ENCODE measurements around the gene TMEM256.

Gene TMEM256

DNA sequence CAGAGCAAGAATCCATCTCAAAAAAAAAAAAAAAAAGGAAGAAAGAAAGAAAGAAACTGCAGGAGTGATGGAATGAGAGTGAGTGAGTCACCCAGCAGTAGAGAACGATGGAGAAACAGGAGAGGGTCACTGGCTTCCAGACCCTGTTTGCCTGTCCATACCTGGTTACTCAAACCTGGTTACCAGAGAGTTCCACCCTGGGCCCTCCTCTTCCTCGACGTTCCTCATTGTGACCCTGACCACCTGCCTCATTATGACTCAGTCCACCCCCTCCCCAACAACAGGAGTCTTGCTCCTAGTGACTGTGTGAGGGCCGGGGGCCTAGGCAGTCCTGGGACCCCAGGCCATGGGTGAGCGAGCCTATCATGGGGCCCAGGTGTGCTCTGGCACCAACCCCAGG lies 24.7 kb upstream of the TMEM256 start, which contains the start of gene SPEM3:
TSS of gene SPEM3 (plus strand) at position 301 of the 400 bp plus-strand sequence. CDS start at position 347, 46 bp downstream.
- no peak for DNase-seq

DNA sequence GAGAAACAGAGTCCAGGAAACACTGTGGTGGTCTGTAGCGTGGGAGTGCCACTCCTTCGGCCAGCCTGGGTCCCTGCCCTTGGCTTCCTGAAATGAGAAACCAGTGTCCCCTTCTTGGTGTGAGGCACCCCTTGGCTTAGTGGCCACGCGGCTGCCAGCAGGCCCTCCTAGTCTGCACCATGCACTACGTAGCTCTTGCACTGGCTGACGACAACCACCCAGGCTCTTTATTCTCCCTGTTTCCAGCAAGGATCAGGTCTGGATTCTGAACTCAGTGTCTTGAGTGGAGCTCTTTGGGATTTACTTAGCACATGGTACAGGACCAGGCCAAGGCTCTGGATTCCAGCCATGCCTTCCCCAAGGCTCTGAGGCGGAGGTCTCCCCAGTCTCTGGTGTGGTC lies 23.7 kb upstream of the TMEM256 start:
- DNase-seq = no peak

DNA sequence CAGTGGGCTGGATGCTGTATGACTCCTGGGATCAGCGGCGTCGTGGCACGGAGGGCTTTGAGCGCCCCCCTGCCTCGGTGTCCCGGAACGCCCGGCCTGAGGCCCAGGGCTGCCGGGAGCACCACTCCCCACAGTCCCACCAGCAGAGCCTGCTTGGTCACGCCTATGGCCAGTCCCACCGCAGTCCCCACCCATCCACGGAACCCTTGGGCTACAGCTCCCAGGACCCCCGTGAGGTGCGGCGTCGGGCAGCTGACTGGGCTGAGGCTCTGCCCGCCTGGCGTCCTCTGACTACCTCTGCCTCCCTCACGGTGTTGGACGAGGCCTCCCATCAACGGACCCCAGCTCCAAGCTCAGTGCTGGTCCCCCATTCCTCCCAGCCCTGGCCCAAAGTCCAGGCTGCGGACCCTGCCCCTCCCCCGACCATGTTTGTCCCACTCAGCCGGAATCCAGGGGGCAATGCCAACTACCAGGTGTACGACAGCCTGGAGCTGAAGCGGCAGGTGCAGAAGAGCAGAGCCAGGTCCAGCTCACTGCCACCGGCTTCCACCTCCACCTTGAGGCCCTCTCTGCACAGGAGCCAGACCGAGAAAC lies 23.1 kb upstream of the TMEM256 start:
- DNase-seq = no peak

- no peak for DNase-seq
Observed at GRCh38 chr17:7426203-7426863, 22.4 kb upstream of the TMEM256 start.

DNA sequence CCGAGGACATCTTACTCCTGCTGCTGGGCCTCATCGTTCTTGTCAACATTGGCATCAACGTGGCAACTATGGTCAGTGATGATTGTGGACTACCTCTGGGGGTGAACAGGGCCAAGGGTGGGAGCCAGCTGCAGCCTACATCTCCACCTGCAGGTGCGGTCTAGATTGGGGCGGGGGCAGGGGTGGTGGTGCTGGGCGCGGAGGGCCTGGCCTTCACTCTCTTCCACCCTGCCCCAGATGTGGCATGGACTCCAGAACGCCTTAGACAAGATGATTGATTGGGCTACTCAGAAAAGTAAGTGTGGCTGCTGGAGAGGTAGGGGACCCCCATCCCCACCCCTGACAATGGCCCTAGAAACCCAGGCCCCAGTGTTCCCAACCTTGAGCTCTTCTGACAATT lies 21.9 kb upstream of the TMEM256 start:
- DNase-seq = no peak

- DNase-seq = no peak
Observed at GRCh38 chr17:7425316-7425715, 21.4 kb upstream of the TMEM256 start, which contains the start of gene SPEM2. SPEM2 (plus strand) TSS chr17:7425616; CDS start chr17:7425689, 73 bp downstream.

DNA sequence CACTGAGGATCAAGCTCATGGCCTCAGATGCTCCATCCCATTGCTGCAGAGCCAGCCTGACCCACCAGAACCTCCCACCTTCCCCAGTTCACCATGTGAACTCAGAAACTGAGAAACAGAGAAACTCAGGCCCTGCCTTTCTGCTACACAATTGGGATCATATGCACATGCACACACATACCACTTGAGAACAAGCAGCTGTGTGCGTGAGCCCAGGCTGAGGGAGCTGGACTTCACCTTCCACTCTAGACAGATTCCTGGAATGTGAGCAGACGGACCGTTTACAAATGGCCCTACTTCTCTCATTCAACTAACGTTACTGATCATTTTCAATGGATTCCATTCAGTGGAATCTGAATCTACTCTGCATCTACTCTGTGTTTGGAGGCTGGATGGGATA lies 19.8 kb upstream of the TMEM256 start:
- DNase-seq = no peak

DNA sequence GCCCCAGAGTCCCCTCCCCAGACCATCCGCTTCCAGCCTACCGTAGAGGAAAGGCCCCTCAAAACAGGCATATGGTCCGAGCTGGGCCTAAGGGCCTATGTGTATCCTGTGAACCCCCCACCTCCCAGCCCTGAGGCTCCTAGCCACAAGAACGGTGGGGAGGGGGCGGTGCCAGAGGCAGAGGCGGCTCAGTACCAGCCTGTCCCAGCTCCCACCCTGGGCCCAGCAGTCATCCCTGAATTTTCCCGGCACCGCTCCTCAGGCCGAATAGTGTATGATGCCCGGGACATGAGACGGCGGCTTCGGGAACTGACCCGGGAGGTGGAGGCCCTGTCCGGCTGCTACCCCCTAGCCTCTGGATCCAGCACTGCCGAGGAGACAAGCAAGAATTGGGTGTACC lies 17.3 kb upstream of the TMEM256 start:
- DNase-seq = no peak

GRCh38 chr17:7419819-7420610 lies 16.1 kb upstream of the TMEM256 start, which contains the start of gene SPEM1:
SPEM1 (plus strand) TSS chr17:7420324; CDS start chr17:7420385, 61 bp downstream.
- DNase-seq = no peak

DNA sequence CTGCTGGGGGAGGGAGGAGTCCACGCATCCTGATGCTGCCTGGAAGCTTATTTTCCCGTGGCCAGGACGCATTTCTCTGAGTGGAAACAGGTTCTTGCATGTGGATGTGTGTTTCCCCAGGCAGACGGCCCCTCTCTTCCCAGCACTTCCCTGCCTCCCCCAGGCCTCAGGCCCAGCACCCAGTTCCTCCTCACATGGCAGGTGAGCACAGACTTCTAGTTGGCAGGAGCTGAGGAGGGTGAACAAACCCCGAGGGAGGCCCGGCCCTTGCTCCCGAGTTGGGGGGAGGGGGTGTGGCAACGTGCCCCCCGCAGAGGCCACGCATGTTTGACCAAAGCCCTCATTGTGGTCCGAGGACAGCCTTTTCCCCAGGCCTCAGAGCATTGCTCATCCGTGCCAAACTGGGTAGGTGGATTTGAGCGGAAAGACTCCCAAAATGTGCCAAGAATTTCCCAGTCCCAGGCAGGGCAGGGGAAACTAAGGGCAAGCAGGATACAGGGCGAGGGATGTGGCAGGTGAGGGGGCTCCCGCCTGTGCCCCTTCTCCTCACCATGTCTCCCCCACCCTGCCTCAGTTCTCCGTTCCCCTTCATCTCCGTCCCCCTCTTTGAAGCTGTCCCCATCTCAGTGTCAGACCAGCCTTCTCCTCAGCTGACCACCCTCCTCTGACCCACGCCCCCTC lies 14.7 kb upstream of the TMEM256 start:
- no peak for DNase-seq

DNA sequence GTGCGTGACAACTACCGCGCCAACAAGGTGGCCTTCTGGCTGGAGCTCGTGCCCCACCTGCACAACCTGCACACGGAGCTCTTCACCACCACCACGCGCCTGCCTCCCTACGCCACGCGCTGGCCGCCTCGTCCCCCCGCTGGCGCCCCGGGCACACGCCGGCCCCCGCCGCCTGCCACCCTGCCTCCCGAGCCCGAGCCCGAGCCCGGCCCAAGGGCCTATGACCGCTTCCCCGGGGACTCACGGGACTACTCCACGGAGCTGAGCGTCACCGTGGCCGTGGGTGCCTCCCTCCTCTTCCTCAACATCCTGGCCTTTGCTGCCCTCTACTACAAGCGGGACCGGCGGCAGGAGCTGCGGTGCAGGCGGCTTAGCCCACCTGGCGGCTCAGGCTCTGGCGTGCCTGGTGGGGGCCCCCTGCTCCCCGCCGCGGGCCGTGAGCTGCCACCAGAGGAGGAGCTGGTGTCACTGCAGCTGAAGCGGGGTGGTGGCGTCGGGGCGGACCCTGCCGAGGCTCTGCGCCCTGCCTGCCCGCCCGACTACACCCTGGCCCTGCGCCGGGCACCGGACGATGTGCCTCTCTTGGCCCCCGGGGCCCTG lies 13.3 kb upstream of the TMEM256 start:
- no peak for DNase-seq

DNA sequence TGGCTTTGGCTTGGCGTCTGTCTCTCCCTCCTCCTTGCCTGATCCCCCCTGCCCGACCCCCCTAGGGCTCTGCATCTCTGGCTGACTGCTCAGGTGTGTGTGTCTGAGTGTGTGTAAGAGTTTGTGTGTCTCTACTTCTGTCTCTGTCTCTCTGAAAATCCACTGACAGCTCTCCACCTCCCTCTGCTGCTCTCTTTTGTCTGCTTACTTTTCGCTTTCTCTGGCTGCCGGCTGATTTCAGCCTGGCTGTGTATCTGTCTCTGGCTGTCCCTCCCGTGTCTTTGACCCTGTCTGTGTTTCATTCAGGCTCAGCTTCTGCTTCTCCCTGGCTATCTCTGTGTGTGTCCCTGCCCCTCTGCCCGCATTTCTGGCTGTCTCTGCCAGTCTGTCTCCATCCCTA lies 12.4 kb upstream of the TMEM256 start:
- no peak for DNase-seq

DNA sequence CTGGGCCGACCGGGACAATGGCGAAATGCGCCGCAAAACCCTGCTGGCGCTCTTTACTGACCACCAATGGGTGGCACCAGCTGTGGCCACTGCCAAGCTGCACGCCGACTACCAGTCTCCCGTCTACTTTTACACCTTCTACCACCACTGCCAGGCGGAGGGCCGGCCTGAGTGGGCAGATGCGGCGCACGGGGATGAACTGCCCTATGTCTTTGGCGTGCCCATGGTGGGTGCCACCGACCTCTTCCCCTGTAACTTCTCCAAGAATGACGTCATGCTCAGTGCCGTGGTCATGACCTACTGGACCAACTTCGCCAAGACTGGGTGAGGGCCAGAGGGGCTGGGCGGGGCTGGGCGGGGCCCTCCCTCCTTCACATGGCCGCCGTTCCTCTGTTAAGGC lies 11.9 kb upstream of the TMEM256 start:
- DNase-seq = no peak

DNA sequence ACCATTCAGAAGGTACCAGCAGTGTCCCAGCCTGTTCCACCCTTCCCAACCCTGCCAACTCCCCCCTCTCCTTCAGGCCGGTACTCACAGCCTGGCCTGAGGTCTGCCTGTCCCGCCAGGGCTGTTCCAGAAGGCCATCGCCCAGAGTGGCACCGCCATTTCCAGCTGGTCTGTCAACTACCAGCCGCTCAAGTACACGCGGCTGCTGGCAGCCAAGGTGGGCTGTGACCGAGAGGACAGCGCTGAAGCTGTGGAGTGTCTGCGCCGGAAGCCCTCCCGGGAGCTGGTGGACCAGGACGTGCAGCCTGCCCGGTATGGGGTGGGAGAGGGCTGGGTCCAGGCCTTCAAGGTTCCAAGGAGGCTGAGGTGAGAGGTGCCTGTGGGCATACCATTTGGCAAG lies 10.9 kb upstream of the TMEM256 start:
- no peak for DNase-seq

GRCh38 chr17:7413346-7413985 lies 9.6 kb upstream of the TMEM256 start:
- no peak for DNase-seq

DNA sequence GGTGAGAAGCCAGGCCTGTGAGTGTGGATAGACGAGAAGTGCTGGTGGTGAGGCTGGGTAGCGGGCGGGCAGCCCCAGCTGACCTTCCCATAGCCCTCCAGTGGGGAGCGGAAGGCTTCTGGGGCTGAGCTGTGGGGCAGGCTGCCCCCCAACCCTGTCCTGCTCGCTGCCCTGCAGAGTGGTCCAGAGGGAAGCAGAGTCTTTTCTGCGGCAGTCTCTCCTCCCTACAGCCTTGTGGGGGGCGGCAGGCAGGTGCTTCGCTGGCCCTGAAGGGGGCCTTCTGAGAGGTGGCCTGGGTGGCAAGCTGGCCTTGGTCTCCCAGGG lies 7.5 kb upstream of the TMEM256 start:
- no peak for DNase-seq

DNA sequence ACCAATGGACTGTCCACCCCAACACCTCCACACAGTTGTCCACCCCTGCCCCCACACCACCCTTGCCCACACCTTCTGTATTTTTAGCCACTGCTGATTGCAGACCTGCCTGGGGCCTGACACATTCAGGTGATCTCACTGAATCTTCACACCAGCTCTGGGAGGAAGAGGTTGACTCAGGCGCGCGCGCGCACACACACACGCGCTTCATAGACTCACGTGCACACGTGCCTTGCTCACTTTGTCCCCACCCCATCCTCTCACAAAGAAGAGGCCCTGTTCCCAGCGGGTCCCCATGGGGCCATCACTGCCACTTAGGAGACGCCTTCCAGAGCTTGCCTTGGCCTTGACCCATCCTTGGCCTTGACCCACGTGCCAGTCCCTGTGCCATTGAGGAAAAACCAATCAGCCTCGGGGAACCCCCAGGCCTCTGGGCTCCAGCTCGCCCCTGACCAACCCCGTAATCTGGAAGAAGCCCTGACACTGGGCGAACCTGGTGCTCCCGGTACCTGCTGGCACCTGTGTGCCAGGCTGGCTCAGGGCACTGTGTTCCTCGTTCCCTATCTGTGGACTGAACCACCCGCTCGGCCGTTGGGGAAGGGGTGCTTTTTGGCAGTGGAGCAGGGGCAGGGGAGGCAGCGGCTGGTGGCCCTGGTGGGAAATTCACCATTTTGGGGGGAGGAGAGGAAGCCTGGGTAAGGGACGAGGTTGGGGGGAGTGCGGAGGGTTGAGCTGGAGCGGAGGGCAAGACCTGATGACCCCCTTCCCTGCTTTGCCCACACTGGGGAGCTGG lies 6.9 kb upstream of the TMEM256 start:
- DNase-seq = no peak

DNA sequence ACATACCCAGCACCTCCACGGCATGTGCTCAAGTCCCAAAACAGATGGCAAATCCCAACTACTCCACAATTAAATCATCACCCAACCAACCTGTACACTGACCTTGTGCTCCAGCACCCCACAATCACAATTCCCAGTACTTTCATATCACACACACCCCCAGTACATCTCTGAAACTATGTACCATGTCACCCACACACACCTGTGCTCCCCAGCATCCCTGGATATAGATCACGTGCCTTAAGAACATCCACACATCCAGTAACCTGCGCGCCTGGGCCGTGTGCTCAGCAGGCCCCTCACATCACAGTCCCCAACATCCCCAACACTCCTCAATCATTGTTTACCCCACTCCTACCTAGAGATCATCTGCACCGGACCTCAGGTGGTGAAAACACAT lies 5.8 kb upstream of the TMEM256 start:
- no peak for DNase-seq

- no peak for DNase-seq
Observed at GRCh38 chr17:7408863-7409262, 5.0 kb upstream of the TMEM256 start.

DNA sequence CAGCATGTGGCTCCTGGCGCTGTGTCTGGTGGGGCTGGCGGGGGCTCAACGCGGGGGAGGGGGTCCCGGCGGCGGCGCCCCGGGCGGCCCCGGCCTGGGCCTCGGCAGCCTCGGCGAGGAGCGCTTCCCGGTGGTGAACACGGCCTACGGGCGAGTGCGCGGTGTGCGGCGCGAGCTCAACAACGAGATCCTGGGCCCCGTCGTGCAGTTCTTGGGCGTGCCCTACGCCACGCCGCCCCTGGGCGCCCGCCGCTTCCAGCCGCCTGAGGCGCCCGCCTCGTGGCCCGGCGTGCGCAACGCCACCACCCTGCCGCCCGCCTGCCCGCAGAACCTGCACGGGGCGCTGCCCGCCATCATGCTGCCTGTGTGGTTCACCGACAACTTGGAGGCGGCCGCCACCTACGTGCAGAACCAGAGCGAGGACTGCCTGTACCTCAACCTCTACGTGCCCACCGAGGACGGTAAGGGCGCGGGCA lies 4.4 kb upstream of the TMEM256 start:
- peak; percentile 48 for DNase-seq

- DNase-seq = no peak
Observed at GRCh38 chr17:7407485-7408251, 3.8 kb upstream of the TMEM256 start, which contains the start of gene NLGN2. NLGN2 (plus strand) TSS chr17:7407845; CDS start chr17:7408256, 411 bp downstream.

Data from CD4-positive, alpha-beta T cell treated with Interferon gamma for 1 hour (primary cell).